Stomach (tissue), 4 donors: ENCODE measurements around the gene ATP2B3.

Experiments
- EP300 ChIP-seq: sonication (generic); formaldehyde crosslinking; IDR thresholded peaks from one replicate; pipeline ENCODE4 v1.6.1; 2017; ENCODE audit warnings: antibody characterized with exemption
- POLR2A ChIP-seq, 4 donors: fragments of 450-650 bp; IDR thresholded peaks; one replicate each; pipeline ENCODE4 v1.6.1; 2016; ENCODE audit warnings: antibody characterized with exemption in 4 of 4, control low read depth in 2 of 4, mild to moderate bottlenecking in 1 of 4, moderate library complexity in 1 of 4
- POLR2AphosphoS5 ChIP-seq, 3 donors: sonication (generic); formaldehyde crosslinking; IDR thresholded peaks; one replicate each; pipeline ENCODE4 v1.6.1; 2016; ENCODE audit warnings: antibody characterized with exemption in 3 of 3
- TF ChIP-seq, protein P1 (sequence below), 7 experiments: fragments of 450-650 bp in 4 of 7; fragments of 200-600 bp in 3 of 7; sonication (generic) in 3 of 7; IDR thresholded peaks; one replicate each; pipeline ENCODE4 v1.5.1; 2016 to 2019; ENCODE audit warnings: antibody characterized with exemption in 7 of 7, control low read depth in 2 of 7, mild to moderate bottlenecking in 1 of 7

DNA sequence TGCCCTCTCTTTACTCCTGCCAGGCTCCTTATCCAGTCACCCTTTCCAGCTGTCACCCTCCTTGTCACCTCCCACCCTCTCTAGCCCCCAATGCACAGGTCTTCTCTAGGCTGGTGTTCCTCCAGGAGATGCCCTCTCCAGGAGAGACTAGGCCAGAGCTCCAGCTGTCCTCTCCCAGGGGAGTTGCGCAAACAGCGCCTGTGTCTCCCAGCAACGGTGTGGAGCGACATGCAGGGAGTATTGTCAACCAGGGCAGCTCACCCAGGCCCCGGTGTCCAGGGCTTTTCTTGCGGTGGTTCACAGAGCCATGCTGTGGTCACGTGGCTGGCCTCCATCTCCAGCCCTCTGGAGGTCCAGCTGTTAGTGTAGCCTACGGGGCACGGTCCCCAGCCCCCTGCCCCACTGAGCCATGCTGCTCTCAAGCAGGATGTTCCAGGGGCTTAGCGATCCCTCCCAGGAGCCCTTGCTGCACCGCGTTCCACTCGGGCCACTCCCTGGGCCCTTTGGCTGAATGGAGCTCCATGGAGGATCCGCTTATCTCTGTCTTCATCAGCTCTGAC lies 46.7 kb downstream of the ATP2B3 start:
- TF ChIP-seq, protein P1, sequence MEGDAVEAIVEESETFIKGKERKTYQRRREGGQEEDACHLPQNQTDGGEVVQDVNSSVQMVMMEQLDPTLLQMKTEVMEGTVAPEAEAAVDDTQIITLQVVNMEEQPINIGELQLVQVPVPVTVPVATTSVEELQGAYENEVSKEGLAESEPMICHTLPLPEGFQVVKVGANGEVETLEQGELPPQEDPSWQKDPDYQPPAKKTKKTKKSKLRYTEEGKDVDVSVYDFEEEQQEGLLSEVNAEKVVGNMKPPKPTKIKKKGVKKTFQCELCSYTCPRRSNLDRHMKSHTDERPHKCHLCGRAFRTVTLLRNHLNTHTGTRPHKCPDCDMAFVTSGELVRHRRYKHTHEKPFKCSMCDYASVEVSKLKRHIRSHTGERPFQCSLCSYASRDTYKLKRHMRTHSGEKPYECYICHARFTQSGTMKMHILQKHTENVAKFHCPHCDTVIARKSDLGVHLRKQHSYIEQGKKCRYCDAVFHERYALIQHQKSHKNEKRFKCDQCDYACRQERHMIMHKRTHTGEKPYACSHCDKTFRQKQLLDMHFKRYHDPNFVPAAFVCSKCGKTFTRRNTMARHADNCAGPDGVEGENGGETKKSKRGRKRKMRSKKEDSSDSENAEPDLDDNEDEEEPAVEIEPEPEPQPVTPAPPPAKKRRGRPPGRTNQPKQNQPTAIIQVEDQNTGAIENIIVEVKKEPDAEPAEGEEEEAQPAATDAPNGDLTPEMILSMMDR (IDR thresholded peaks at IDR 0.05) = no peak
- TF ChIP-seq POLR2A (IDR thresholded peaks at IDR 0.05) = no peak
- no peak for TF ChIP-seq POLR2AphosphoS5 (IDR thresholded peaks at IDR 0.05)
- TF ChIP-seq EP300 = no peak
